Skeletal muscle tissue (tissue), 4 donors: ENCODE data around the gene POLR3K. TPM values are rescaled to one million over a fixed set of nuclear protein-coding genes. Genes with fewer than 3 reads are reported as not detected.

Experiments used
- H3K27ac ChIP-seq: one replicate; pipeline ENCODE4 v1.7.0; 2013; ENCODE audit warnings: mild to moderate bottlenecking, low read depth, low read length, inconsistent platforms
- H3K27me3 ChIP-seq, 3 donors: one replicate each; pipeline ENCODE4 v1.7.0; 2013; ENCODE audit warnings: low read length in 3 of 3; ENCODE audit not compliant: control insufficient read depth in 3 of 3, insufficient read depth in 3 of 3
- H3K36me3 ChIP-seq, 3 donors: one replicate each; pipeline ENCODE4 v1.7.0; 2013; ENCODE audit warnings: low read length in 3 of 3; ENCODE audit not compliant: control insufficient read depth in 3 of 3, insufficient read depth in 3 of 3
- H3K4me1 ChIP-seq, 3 donors: one replicate each; pipeline ENCODE4 v1.7.0; 2013; ENCODE audit warnings: low read length in 3 of 3, mild to moderate bottlenecking in 3 of 3; ENCODE audit not compliant: control insufficient read depth in 3 of 3, insufficient read depth in 3 of 3
- H3K4me3 ChIP-seq, 3 donors: one replicate each; pipeline ENCODE4 v1.7.0; 2013; ENCODE audit warnings: low read length in 3 of 3
- H3K9ac ChIP-seq, 3 donors: one replicate each; pipeline ENCODE4 v1.7.0; 2013; ENCODE audit warnings: low read length in 3 of 3, mild to moderate bottlenecking in 3 of 3, moderate library complexity in 2 of 3, low read depth in 1 of 3
- H3K9me3 ChIP-seq, 3 donors: one replicate each; pipeline ENCODE4 v1.7.0; 2013; ENCODE audit warnings: low read length in 3 of 3; ENCODE audit not compliant: control insufficient read depth in 3 of 3
- total RNA-seq: library from RNA; depleted of rRNA; stranded (reverse); fragments of >200 nt; gene quantifications from one replicate; pipeline ENCODE4 v1.2.3, GENCODE V29; 2014
- donor health status: Osteomylitis.

Gene POLR3K
- total RNA-seq: 4.2 TPM

DNA sequence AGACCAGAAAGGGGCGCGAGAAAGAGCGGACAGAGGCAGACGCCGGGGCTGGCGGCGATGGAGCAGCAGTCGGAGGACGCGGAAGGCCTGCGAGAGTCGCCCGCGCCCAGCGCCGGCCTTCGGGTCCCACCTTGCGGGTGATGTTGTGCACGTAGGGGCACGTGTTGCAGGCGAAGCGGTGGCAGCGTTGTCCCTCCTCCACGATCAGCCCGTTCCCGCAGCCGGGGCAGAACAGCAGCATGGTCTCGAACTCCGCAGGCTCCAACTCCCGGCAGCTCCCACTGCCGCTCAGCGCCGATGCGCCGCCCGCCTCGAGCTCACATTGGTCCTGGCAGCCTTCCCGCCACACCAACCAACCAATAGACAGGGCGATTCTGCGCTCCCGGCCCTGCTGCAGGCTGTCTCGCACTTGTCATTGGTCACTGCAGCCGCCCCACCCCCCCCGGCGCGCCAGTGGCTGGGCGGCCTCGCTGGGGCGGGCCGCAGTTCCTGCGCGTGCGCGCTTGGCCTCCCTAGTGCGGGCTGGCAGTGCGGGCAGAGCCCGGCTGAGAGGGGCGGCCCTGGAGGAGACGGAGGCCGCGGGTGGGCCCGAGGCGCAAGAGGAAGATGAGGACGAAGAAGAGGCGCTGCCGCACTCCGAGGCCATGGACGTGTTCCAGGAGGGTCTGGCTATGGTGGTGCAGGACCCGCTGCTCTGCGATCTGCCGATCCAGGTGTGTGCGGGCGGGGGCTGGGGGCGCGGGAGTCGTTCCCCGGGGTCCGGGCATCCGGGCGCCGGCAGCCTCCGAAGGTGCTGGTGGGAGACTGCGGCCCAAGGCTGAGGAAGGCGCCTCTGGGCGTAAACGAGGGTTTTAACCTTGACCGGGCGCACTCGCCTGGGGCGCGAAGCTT is at the start of gene POLR3K, which contains the start of gene SNRNP25:
TSS of gene POLR3K (minus strand) at position 263 of the 891 bp plus-strand sequence. CDS start at position 241, 22 bp downstream.
TSS of gene SNRNP25 (plus strand) at position 483 of the 891 bp plus-strand sequence. CDS start at position 672, 189 bp downstream.
- Histone ChIP-seq H3K36me3 (peaks cover 32 to 41% (median 37%) of the 10 kb centered on the region in 3 donors), H3K9me3 (no peaks in the 10 kb centered on the region), H3K9ac (peak within 1 kb of the TSS; percentile 91 to 94 (median 93)), H3K27ac (peak within 1 kb of the TSS; percentile 51), H3K4me3 (peak within 1 kb of the TSS; percentile 89 to 94 (median 89)), H3K27me3 (no peaks in the 10 kb centered on the region), H3K4me1 (peaks cover 10 to 11% (median 11%) of the 10 kb centered on the region in 3 donors)

DNA sequence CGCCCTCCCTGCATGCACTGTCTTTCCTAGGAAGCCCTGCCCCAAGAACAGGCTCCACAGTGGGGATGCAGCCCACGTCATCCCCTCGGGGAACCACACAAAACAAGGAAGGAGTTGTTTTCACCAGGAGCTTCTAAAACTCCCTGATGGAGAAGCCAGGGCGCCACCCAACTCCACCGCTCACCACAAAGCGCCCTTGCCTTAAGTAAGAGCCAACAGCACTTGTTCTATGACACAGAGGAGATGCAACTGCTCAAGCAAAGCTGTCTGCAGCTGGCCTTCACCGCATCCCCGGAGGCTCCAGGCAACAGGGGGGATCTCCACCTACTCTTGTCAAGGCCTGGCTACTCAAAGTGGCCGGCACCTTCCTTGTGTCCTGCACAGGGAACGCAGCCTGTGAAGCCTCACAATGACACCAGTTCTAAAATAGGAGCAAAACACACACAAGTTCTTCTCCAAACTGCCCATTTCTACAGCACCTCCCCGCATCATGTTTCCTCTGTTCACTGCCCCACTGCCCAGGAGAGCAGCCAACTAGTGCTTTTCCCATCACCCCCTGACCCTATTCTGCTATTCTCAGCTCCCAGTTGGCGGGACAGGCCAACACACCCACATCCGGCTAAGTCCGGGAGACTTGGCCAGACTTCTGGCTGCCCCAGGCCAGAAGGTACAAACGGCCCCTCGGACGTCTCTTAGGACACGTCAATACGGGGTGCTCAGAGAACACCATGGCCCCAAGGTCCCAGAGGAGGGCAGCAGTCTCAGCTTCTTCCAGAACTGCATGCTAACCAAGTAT is 48.9 kb upstream of the POLR3K start:
- Histone ChIP-seq H3K9ac (peak overlapping the region; percentile 7 to 64 (median 45)), H3K27me3 (no peaks in the 10 kb centered on the region), H3K27ac (peak overlapping the region; percentile 69), H3K4me3 (peak overlapping the region; percentile 41 to 48 (median 46)), H3K9me3 (no peaks in the 10 kb centered on the region), H3K36me3 (peaks cover 15 to 21% (median 18%) of the 10 kb centered on the region in 3 donors), H3K4me1 (peaks cover 39 to 55% (median 52%) of the 10 kb centered on the region in 3 donors)

DNA sequence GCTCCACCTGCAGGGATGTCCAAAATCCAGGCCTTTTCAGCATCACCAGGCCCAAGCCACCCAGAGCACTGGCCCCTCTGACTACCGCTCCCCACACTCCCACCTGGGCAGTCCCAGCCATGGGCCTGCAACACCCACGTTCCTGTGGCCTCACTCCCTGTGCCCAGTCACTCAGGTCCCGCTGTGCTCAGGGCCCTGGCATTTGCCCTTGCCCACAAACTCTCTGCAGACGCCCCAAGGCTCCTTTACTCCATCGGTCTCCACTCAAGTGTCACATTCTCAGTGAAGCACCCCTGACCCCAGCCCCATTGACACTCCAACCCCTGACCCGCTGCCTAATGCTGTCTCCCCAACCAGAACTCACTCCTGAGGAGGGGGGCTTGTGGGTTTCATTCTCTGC is 48.2 kb upstream of the POLR3K start:
- Histone ChIP-seq H3K36me3 (peaks cover 15 to 21% (median 18%) of the 10 kb centered on the region in 3 donors), H3K9ac (peak overlapping the region in 2 of 3 donors; percentile 45 to 64), H3K4me3 (peak overlapping the region in 1 of 3 donors; percentile 46), H3K9me3 (no peaks in the 10 kb centered on the region), H3K27me3 (no peaks in the 10 kb centered on the region), H3K27ac (peak overlapping the region; percentile 69), H3K4me1 (peaks cover 43 to 56% (median 53%) of the 10 kb centered on the region in 3 donors)

DNA sequence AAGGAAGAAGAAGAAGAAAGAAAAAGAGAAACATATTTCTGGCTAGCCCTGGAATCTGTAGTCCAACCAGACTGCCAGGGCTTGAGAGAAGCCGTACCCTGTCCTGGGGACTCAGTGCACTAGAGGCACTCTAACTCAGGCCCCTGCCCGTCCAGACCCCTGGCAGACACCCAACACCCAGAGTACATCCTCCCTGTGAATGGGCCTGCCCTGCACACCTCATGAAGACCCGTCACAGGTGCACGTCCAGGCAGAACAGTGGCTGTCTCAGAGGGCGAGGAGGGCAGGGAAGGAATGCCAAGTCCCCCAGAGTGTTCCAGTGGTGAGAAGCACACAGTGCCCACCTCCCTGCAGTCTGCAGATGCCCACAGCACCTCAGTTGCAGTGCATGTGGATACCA is 47.6 kb upstream of the POLR3K start:
- Histone ChIP-seq H3K4me3 (no peak overlapping the region), H3K36me3 (peaks cover 18 to 24% (median 18%) of the 10 kb centered on the region in 3 donors), H3K27me3 (no peaks in the 10 kb centered on the region), H3K9me3 (no peaks in the 10 kb centered on the region), H3K9ac (peak overlapping the region in 2 of 3 donors; percentile 7 to 45), H3K27ac (peak overlapping the region; percentile 69), H3K4me1 (peaks cover 43 to 56% (median 53%) of the 10 kb centered on the region in 3 donors)

DNA sequence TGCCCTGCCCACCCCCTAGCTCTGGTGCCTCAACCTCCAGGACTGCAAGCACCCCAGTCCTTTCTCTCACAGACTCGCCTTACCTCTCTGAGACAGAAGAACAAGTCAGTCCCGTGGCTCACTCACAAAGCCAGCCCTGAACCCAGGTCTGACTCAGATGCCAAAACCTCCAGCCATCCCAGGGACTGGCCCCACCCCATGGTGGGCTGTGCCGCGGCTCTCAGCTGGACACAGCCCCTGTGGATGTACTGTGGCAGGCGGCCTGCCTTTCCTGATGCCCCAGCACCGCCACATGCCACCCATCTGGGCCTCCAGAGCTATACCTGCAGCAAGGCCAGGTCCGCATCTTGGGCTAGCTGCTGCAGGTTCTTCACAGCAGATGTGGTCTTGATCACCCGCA is 44.4 kb upstream of the POLR3K start:
- H3K36me3 ChIP-seq: peaks cover 14 to 17% (median 16%) of the 10 kb centered on the region in 3 donors
- H3K9me3 ChIP-seq: no peaks in the 10 kb centered on the region
- H3K27ac ChIP-seq: no peak overlapping the region
- H3K27me3 ChIP-seq: no peaks in the 10 kb centered on the region
- no peak overlapping the region for H3K4me3 ChIP-seq
- H3K4me1 ChIP-seq: peaks cover 36 to 49% (median 41%) of the 10 kb centered on the region in 3 donors
- H3K9ac ChIP-seq: no peak overlapping the region

DNA sequence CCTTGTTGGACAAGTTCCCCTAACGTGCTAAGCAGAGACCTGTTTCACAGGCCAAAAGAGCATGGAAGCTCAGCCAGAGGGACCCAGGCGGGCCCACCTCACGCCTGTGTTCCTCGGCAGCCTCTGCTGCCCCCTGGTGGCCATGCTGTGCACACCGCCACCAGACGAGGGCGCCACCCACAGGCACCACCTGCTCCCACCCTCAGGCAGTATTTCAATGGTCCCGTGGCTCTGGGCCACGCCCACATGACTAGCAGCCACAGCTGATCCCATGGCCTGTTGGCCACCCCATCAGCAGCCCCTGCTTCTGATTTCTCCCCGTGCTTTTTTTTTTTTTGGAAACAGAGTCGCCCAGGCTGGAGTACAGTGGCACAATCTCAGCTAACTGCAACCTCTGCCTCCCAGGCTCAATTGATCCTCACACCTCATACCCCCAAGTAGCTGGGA is 43.5 kb upstream of the POLR3K start:
- H3K27ac ChIP-seq: no peak overlapping the region
- H3K9me3 ChIP-seq: no peaks in the 10 kb centered on the region
- H3K27me3 ChIP-seq: no peaks in the 10 kb centered on the region
- H3K4me3 ChIP-seq: no peak overlapping the region
- H3K36me3 ChIP-seq: peaks cover 16 to 19% (median 17%) of the 10 kb centered on the region in 3 donors
- H3K4me1 ChIP-seq: peaks cover 28 to 49% (median 41%) of the 10 kb centered on the region in 3 donors
- no peak overlapping the region for H3K9ac ChIP-seq

DNA sequence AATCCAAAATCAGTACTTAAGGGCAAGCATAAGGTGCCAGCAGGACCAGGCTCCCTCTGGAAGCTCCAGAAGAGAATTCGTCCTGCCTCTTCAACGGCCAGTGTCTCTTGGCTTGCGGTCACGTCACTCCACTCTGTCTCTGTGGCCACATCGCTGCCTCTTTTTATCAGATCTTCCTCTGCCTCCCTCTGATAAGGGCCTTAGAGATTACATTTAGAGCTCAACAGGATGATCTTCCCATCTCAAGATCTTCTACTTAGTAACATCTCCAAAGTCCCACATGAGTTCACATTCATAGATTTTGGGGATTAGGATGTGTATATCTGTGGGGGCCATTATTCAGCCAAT is 41.5 kb upstream of the POLR3K start:
- H3K27me3 ChIP-seq: no peaks in the 10 kb centered on the region
- peaks cover 18 to 24% (median 19%) of the 10 kb centered on the region in 3 donors for H3K36me3 ChIP-seq
- H3K9me3 ChIP-seq: no peaks in the 10 kb centered on the region
- peaks cover 26 to 44% (median 38%) of the 10 kb centered on the region in 3 donors for H3K4me1 ChIP-seq
- no peak overlapping the region for H3K27ac ChIP-seq
- no peak overlapping the region for H3K9ac ChIP-seq
- no peak overlapping the region for H3K4me3 ChIP-seq

DNA sequence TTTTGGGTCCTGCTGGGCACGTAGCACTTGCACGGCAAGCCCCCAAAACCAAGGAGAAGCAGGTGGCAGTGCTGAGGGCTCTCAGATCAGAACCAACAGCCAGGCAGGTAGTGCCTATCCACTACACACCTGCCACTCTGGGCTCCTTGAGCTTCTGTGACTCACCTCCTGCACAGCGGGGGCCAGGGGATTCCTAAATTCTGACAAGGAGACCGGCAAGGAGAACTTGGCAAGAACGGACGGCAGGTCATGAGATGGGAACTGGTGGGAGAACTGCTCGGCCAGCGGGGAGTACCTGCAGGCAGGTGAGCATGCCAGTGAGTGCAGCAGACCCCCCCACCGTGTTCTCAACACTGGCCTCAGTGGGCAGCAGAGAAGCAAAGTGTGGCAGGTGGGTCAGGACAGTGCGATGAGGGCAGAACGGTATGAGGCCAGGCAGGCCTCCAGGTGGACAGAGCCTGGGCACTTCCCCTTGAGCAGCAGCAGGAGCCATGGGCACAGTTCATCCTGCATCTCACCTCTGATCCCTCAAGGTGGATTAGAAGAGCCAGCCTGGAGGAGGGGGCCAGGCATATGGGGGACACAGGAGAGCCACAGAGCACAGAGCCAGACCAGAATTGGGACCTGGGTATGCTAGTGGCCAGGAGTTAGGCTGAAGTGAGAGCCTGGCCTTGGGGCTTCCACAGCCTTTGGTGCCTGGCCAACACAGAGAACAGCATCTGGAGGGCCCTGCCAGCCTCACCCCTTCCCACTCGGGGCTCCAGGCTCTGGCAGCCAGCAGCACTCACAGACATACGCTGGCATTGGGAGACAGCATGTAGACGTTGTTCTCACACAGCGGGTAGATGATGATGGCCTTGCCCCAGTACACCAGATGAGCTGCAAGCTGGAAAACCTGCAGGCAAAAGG is 39.3 kb upstream of the POLR3K start:
- H3K36me3 ChIP-seq: peaks cover 30 to 35% (median 33%) of the 10 kb centered on the region in 3 donors
- peak overlapping the region in 1 of 3 donors; percentile 64 for H3K9ac ChIP-seq
- H3K27ac ChIP-seq: no peak overlapping the region
- no peak overlapping the region for H3K4me3 ChIP-seq
- H3K9me3 ChIP-seq: no peaks in the 10 kb centered on the region
- H3K27me3 ChIP-seq: no peaks in the 10 kb centered on the region
- H3K4me1 ChIP-seq: peaks cover 18 to 36% (median 26%) of the 10 kb centered on the region in 3 donors

DNA sequence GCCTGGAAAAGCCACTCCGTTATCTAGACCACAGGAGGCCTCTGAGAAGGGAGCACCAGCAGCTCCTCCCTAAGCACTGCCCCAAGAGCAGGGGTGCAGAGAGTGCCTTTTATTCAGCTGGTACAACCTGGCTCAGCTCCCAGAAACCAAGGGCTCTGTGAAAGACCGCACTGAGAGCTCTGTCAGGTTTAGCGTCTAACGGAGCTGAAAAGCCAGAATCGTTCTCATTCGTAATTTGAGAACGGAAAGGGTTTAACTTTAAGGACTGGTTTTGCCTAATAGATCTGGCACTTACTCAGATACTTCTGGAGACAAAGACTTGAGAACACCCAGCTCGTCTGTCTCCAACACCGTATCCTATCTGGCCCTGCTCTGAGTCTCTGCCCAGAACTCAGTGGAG is 38.1 kb upstream of the POLR3K start:
- no peaks in the 10 kb centered on the region for H3K27me3 ChIP-seq
- H3K9me3 ChIP-seq: no peaks in the 10 kb centered on the region
- no peak overlapping the region for H3K4me3 ChIP-seq
- peak overlapping the region in 2 of 3 donors; percentile 10 to 64 for H3K9ac ChIP-seq
- peaks cover 9 to 27% (median 18%) of the 10 kb centered on the region in 3 donors for H3K4me1 ChIP-seq
- H3K36me3 ChIP-seq: peaks cover 35 to 39% (median 36%) of the 10 kb centered on the region in 3 donors
- no peak overlapping the region for H3K27ac ChIP-seq
